ENCODE data around the gene ANKRD52.
"Not testable (repeated sequence)": the region's sequence is repeated elsewhere in the genome, so short reads cannot be mapped to it uniquely, and the experiment has no call there.

Gene ANKRD52

DNA sequence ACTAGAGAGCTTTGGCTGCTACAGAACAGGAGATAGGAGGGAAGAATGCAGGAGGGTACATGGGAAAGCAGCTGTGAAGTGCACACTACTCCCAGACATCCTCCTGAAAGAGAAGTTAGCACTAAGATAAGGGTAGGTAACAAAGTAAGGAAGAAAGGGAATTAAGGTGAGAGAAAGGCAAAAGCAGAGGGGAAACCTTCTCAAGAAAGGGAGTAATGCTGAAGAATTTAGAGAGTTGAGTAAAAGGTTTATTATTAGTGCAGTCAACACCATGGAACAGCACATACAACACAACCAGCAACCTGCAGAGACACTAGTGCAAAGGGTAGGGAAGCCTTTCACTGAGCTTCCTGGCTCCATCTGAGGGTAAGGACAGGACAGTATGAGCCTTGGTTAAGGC is 53.9 kb downstream of the ANKRD52 start:
- no peak for DNase-seq

DNA sequence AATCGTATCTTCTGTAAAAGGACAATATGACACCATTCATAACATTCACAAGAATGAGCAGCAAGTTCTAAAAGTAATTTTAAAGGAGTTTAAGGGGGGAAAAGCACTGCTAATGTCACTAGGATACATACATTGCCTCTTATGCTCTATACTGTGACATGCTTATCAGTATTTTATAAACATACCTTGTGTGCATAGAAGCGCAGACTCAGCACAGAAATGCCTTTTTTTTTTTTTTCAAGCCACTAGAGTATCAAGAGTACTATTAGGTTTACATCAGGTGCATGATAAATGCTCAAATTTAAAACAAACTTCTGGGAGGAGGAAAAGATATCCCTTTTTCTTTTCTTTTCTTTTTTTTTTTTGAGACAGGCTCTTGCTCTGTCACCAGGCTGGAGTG is 55.3 kb downstream of the ANKRD52 start:
- DNase-seq, result no peak

DNA sequence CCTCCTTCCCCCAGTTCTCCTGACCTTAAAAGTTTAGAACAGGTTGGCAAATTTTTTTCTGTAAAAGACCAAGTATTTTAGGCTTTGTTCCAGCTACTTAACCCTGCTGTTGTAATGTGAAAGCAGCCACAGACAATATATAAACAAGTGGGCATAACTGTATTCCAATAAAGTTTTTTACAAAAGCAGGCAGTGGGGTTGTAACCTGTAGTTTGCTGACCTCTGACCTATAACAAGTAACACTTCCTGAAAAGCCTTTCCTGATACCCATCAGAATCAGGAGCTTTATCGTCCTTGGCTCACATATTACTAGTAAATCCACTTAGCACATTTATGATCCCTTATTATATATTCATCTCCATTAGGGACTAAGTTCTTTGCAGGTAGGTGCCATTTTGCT is 55.8 kb downstream of the ANKRD52 start:
- DNase-seq, result no peak

DNA sequence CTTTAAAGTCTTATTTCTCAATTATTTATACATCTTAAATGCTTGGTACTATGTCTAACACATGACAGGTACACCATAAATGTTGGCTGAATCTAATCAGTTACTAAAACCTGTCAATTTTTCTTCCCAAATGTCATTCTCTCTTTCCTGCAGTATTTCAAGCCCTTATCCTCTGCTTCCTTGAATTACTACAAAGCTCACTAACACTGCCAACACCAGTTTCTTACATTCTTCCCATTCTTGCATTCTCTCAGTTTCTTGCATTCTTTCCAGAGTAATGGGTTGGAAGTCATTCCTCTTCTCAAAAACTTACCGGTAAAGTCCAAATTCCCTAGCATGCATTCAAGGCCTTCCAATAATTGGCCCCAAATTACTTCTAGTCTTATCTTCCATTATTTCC is 59.3 kb downstream of the ANKRD52 start:
- no peak for DNase-seq

DNA sequence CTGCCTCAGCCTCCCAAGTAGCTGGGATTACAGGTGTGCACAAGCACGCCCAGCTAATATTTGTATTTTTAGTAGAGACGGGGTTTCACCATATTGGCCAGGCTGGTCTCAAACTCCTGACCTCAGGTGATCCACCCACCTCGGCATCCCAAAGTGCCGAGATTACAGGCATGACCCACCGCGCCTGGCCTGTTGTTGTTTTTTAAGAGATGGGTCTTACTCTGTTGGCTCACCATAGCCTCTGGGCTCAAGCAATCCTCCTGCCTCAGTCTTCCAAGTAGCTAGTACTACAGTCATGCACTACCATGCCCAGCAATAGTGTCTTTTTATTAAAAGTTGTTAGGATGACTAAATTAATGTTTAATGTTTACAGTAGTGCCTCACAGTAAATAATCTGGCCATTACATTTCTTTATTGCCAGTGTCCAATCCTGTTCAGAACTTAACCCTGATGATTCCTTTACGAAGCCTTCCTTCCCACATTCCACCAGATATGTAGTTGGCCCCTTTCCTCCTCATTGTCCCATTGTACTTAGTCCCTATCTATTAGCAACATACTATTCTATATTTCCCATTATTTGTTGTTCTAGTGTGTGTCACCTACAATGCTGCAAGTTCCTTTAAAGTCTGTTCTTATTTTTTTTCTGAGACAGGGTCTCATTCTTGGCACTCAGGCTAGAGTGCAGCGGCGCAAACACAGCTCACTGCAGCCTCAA is 60.1 kb downstream of the ANKRD52 start:
- DNase-seq, result no peak

DNA sequence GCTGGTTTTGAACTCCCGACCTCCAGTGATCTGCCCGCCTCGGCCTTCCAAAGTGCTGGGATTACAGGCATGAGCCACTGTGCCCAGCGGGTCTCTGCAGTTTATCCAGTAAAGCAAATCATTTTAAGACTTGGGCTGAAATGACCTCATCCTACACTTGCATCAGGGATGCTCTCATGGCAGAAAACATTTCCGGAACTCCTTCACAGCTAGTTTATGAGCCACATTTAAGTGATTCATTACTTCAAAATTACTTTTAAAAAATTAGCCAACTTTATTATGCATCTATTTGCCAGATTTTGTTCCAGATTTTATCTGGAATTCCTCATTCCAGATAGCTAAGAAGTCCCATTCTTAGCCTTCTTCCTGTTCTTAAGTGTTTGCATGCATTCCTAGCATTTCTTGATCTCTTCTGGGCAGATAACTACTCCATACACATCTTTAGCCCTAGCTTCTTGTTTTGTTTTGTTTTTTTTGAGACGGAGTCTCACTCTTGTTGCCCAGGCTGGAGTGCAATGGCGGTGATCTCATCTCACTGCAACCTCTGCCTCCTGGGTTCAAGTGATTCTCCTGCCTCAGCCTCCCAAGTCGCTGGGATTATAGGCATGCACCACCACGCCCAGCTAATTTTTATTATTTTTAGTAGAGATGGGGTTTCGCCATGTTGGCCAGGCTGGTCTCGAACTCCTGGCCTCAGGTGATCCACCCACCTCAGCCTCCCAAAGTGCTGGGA is 61.2 kb downstream of the ANKRD52 start:
- not testable (repeated sequence) for DNase-seq

DNA sequence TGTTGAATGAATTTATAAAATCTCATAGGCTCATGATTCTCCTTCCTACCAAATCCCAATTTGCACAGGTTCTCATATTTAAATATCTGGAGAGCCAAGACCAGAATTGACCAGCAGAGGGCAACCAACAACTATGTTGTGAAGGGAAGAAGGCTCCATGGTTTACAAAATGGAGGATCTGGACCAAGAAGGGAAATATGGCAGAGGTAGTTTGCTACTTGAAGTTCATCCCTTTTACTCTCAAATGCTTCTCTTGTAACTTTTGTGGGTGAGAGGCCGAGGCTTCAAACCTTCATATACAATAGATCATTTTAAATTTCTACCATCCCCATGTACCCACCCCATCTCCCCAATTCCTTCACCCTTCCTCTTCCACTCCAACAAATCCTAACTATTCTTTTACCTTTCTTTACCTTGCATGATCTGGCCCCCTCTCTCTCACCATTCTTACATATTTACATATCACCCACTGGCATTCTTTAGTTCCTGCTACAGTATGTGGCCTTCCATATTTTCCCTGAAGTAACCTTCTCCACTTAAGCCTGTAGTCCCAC is 65.1 kb downstream of the ANKRD52 start:
- peak; percentile 73 to 83 for DNase-seq

DNA sequence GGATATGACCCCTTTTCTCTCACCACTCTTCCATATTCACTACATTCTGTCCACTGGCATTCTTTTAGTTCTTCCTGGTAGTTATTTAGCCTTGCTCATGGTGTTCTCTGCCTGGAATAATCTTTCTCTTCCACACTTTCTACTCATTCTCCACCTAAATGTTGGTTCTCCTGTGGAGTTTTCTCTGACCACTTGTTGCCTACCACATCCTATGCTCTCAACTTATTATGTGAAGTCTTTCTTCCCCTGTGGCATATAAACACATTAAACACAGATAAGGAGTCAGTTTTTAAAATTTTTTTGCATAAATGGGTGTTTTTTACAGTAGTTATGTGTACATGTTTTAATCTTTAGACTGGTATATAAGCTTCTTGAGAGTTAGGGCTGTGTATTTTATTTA is 65.6 kb downstream of the ANKRD52 start:
- DNase-seq, result no peak

DNA sequence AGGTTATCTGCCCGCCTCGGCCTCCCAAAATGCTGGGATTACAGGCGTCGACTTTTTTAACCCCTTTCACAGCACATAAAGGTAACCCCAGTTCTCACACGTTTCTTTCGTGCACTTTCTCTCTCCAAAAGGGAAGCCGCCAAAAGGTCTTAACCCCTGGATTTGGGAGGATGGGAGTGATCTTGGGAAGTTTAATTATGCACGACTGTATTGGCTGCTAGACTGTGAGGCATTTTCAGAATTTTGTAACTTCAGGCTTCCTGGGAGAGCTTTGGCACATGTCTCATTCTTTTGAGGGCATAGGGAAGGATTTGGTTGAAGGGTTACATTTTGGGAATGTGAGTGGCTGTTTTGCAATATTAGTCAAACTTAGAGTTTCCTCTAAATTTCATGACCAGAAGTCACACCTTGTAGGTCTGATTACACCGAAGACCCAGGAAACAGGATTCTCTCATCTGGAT is 67.5 kb downstream of the ANKRD52 start:
- DNase-seq, result no peak

DNA sequence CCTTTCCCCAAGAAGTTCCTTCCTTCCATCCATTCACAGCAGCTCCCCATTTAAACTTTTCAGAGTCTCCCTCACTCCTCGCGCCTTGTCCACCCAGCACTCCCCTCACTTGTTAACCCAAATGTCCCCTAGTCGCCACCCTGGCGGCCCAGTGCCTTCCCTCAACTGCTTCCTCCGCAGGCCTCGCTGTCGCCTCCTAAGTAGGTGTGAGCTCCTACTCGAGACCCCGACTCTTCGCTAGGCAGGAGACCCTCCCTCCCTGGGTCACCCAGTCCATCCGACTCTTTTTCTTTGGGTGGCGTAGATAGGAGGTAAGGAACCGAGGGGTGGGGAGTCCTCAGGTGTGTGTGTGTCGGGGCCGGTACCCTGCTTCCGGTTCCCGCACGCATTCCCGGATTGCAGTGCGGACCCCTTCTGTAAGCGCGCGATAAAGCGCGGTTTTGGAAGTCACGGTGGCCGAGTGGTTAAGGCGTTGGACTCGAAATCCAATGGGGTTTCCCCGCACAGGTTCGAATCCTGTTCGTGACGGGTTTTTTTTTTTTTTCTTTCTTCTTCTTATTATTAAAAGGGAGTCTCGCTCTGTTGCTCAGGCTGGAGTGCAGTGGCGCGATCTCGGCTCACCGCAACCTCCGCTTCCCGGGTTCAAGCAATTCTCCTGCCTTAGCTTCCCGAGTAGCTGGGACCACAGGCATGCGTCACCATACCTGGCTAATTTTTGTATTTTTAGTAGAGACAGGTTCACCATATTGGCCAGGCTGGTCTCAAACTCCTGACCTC is 68.1 kb downstream of the ANKRD52 start:
- DNase-seq, result peak; percentile 92 to 94

DNA sequence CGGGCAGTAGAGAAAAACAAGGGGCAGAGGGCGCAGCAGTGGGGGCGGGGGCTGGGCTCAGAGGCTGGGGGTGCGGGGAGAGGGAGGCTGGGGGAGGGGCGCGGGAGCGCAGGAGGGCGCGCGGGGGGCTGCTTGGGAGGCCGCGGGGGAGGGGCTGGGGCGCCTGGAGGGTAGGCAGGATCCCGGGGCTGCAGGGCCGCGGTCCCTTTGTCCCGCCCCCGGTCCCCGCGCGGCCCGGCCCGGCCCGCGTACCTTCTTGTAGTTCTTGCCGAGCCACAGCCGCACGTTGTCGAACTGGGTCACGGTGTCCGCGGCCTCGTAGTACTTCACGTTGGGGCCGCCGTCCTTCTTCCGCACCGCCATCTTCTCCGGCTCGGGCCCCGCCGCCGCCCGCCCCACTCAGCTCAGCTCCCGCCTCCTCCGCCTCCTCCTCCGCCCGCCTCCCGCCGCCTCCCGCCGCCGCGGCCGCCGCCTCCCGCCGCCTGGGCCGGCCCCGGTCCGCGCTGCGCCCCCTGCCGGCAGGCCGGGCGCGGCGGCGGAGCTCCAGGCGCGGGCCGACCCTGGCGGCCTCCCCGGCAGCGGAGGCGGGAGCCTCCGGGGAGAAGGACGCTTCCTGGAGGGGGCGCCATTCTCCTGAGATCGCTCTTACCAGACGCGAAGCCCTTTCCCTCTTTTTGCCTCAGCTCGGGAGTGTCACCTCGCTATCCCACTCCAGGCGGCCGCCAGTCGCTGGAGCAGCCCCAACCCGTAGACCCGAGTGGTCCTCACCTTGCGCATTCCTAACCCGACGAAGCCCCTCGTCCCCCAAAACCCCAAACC is 68.9 kb downstream of the ANKRD52 start, which contains the start of gene SMARCC2:
SMARCC2 (minus strand) TSS at position 385 of the 819 bp plus-strand sequence; CDS start at position 363, 22 bp downstream.
- peak; percentile 88 to 89 for DNase-seq

DNA sequence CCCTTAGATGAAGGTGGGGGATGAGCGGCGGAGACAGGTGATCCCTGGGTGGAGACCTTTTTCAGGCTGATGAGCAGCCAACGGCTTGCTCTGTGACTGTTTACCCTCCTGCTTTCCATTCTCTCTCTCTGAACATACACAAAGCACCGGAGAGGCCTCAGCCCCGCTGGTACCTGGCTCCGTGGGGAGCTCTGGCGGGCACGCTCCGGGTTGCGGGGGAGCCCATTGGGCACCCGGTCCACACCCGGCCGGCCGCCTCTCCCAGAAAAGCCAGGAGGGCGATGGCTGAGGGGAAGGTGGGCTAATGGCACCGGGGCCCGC is 69.4 kb downstream of the ANKRD52 start:
- DNase-seq, result no peak

DNA sequence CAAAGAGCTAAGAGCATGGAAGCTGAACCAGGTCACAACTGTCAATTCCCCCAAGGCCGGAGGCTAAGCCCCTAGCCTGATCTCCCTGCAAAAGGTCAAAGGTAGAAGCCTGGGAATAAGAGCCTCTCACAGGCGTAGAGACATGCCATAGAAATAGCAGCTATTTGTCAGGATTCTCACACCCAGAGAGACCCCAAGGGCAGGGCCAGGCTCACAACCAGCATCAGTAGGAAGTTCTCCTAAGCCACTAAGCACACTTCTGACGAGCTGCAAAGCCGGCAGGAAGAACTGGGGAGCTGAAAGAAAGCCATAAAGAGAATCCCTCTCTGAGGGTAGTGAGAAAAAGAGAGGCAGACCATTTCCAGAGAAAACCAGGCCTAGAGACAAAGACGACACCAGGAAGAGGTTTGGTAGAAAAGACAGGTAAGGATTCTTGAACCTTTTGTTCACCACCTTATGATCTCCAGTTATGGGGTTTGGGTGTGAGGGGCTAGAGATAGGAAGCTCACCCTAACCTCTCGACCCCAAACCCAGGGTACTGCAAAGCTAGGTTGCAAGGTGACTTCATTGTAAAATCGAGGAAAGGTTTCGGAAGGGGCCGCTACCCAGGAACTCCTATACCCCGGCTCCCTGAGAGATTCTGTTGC is 69.9 kb downstream of the ANKRD52 start:
- no peak for DNase-seq
